ENCODE measurements around the gene TNRC6C.
"Not testable (repeated sequence)": the region's sequence is repeated elsewhere in the genome, so short reads cannot be mapped to it uniquely, and the experiment has no call there.

Gene TNRC6C

GRCh38 chr17:78111016-78111726, 152.7 kb downstream of the TNRC6C start:
- no peak for DNase-seq

GRCh38 chr17:78111727-78112517, 153.4 kb downstream of the TNRC6C start:
- DNase-seq, result no peak

- DNase-seq, result peak in 49 of 56 donors; percentile 35 to 88 (median 66)
Measured at GRCh38 chr17:78112518-78113471, 154.3 kb downstream of the TNRC6C start.

GRCh38 chr17:78113804-78114785, 155.6 kb downstream of the TNRC6C start:
- DNase-seq, result no peak

GRCh38 chr17:78114831-78115723, 156.6 kb downstream of the TNRC6C start:
- peak in 55 of 56 donors; percentile 41 to 96 (median 87) for DNase-seq

GRCh38 chr17:78115803-78116202, 157.3 kb downstream of the TNRC6C start:
- not testable (repeated sequence) for DNase-seq

GRCh38 chr17:78116411-78116810, 157.9 kb downstream of the TNRC6C start:
- no peak for DNase-seq

- peak in 25 of 56 donors; percentile 16 to 73 (median 43) for DNase-seq
Measured at GRCh38 chr17:78117027-78117981, 158.8 kb downstream of the TNRC6C start.

GRCh38 chr17:78118801-78119241, 160.3 kb downstream of the TNRC6C start:
- no peak for DNase-seq

- DNase-seq, result no peak
Measured at GRCh38 chr17:78120537-78120936, 162.0 kb downstream of the TNRC6C start.

GRCh38 chr17:78120971-78121800, 162.7 kb downstream of the TNRC6C start:
- no peak for DNase-seq

- no peak for DNase-seq
Measured at GRCh38 chr17:78121801-78122215, 163.3 kb downstream of the TNRC6C start.

- DNase-seq, result no peak
Measured at GRCh38 chr17:78122216-78122930, 163.9 kb downstream of the TNRC6C start.

- no peak for DNase-seq
Measured at GRCh38 chr17:78122931-78123249, 164.4 kb downstream of the TNRC6C start.

GRCh38 chr17:78123258-78123929, 164.9 kb downstream of the TNRC6C start:
- no peak for DNase-seq
